Mesothelial cell of epicardium (in vitro differentiated cells): ENCODE results near the gene FRMD5. TPM values are rescaled to one million over a fixed set of nuclear protein-coding genes. Genes with fewer than 3 reads are reported as not detected.

Experiments used
- DNase-seq, 2 experiments: peaks; one replicate each; pipeline ENCODE4 v3.0.0; 2021; ENCODE audit warnings: low spot score in 2 of 2; ENCODE audit not compliant: unreplicated experiment in 2 of 2
- H3K27ac Mint-ChIP-seq: 2 replicates; pipeline ENCODE4 v1.8.0; 2021; ENCODE audit warnings: mixed read lengths
- H3K27me3 Mint-ChIP-seq: 2 replicates; pipeline ENCODE4 v1.8.0; 2021; ENCODE audit warnings: low read depth, mixed read lengths
- H3K36me3 Mint-ChIP-seq: 2 replicates; pipeline ENCODE4 v1.8.0; 2021; ENCODE audit warnings: mixed read lengths
- H3K4me1 Mint-ChIP-seq: 2 replicates; pipeline ENCODE4 v1.8.0; 2021; ENCODE audit warnings: mixed read lengths
- H3K4me3 Mint-ChIP-seq: 2 replicates; pipeline ENCODE4 v1.8.0; 2021; ENCODE audit warnings: mild to moderate bottlenecking, moderate library complexity, mixed read lengths
- H3K9me3 Mint-ChIP-seq: 2 replicates; pipeline ENCODE4 v1.8.0; 2021; ENCODE audit warnings: mixed read lengths
- total RNA-seq: library from RNA; stranded (reverse); gene quantifications from 3 replicates; pipeline ENCODE4 v1.2.1, GENCODE V29; 2021
- TF ChIP-seq, protein P1 (sequence below): fragments of 200-600 bp; sonication (generic); IDR thresholded peaks from one replicate; pipeline ENCODE4 v1.5.0; 2021; ENCODE audit warnings: antibody characterized with exemption; ENCODE audit not compliant: unreplicated experiment

FRMD5 gene
- total RNA-seq, 1 donor from 2014 or later = 2.5 TPM

DNA sequence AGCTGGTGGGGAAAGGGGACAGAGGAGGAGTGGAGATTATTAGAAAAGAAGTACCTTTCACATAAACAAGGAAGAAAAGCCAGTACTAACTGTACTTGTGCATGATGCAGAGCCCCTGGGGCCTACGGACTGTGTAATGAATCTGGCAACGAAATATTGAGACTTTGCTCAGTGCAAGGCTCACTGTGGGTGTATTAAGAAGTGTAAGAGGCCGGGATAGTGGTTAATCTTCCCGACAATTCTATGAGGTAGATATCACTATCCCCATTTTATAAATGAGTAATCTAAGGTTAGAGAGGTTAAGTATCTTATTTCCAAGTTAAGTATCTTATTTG lies 278.8 kb downstream of the FRMD5 start:
- H3K36me3 Mint-ChIP-seq = no peaks in the 10 kb centered on the region
- peaks cover 29% of the 10 kb centered on the region for H3K4me1 Mint-ChIP-seq
- no peak for DNase-seq
- no peak overlapping the region for H3K4me3 Mint-ChIP-seq
- no peaks in the 10 kb centered on the region for H3K9me3 Mint-ChIP-seq
- no peaks in the 10 kb centered on the region for H3K27me3 Mint-ChIP-seq
- H3K27ac Mint-ChIP-seq = no peak overlapping the region
- TF ChIP-seq, protein P1, sequence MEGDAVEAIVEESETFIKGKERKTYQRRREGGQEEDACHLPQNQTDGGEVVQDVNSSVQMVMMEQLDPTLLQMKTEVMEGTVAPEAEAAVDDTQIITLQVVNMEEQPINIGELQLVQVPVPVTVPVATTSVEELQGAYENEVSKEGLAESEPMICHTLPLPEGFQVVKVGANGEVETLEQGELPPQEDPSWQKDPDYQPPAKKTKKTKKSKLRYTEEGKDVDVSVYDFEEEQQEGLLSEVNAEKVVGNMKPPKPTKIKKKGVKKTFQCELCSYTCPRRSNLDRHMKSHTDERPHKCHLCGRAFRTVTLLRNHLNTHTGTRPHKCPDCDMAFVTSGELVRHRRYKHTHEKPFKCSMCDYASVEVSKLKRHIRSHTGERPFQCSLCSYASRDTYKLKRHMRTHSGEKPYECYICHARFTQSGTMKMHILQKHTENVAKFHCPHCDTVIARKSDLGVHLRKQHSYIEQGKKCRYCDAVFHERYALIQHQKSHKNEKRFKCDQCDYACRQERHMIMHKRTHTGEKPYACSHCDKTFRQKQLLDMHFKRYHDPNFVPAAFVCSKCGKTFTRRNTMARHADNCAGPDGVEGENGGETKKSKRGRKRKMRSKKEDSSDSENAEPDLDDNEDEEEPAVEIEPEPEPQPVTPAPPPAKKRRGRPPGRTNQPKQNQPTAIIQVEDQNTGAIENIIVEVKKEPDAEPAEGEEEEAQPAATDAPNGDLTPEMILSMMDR = no peak

DNA sequence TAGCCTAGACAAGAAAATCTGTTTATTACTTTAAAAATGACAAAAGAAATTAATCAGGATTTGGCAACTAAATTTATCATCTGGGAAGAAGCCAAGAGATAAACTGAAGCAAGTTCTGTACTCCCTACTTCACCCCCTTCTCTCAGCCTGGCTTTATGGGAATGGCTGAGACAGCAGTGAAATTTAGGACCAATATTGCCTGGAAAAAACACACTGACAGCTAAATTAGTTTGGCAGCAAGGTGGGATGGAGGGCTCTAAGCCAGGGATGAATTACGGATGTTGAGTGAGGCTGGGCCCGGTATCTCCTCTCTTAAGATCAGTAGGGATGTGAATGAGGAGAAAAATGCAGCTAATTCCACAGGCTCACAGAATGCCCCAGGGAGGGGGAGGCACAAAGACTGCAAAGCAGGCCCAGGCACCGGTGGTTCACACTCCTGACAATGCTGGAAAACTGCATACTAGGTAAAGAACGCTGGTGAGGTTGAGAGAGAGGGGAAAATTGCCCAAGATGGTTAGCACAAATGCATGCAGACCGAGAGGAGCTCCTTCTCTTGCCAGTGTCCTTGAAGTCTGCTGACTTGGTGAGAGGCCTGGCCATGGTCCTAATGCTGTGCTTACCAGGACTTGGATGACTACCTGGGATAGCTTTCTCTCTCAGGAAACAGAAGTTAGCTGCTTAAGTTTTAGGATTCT lies 279.3 kb downstream of the FRMD5 start:
- H3K27me3 Mint-ChIP-seq = no peaks in the 10 kb centered on the region
- H3K36me3 Mint-ChIP-seq = no peaks in the 10 kb centered on the region
- H3K9me3 Mint-ChIP-seq = no peaks in the 10 kb centered on the region
- H3K4me1 Mint-ChIP-seq = peaks cover 26% of the 10 kb centered on the region
- no peak for DNase-seq
- peak overlapping the region; percentile 15 for H3K27ac Mint-ChIP-seq
- TF ChIP-seq, protein P1 = no peak
- H3K4me3 Mint-ChIP-seq = no peak overlapping the region

DNA sequence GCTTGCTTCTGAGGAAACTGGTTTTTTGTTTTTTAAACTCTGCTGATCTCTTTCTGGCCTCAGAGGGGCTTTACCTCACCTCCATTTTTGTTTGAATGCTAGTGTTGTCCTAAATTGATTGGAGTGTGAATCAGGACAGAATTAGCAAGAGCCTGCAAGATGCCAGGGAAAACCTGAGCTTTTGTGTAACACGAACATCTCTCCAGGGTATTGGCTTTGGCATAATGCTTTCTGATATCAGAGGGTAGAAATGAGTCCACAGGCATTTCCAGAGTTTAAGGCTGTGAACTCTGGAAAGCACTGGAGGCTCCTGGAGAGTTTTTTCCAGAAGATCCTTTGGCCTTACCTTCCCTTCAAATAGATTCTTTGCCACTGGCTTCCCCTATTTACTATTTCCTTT lies 281.1 kb downstream of the FRMD5 start:
- no peaks in the 10 kb centered on the region for H3K9me3 Mint-ChIP-seq
- TF ChIP-seq, protein P1 = no peak
- H3K4me1 Mint-ChIP-seq = peaks cover 22% of the 10 kb centered on the region
- no peak for DNase-seq
- H3K27me3 Mint-ChIP-seq = no peaks in the 10 kb centered on the region
- no peaks in the 10 kb centered on the region for H3K36me3 Mint-ChIP-seq
- no peak overlapping the region for H3K27ac Mint-ChIP-seq
- no peak overlapping the region for H3K4me3 Mint-ChIP-seq

DNA sequence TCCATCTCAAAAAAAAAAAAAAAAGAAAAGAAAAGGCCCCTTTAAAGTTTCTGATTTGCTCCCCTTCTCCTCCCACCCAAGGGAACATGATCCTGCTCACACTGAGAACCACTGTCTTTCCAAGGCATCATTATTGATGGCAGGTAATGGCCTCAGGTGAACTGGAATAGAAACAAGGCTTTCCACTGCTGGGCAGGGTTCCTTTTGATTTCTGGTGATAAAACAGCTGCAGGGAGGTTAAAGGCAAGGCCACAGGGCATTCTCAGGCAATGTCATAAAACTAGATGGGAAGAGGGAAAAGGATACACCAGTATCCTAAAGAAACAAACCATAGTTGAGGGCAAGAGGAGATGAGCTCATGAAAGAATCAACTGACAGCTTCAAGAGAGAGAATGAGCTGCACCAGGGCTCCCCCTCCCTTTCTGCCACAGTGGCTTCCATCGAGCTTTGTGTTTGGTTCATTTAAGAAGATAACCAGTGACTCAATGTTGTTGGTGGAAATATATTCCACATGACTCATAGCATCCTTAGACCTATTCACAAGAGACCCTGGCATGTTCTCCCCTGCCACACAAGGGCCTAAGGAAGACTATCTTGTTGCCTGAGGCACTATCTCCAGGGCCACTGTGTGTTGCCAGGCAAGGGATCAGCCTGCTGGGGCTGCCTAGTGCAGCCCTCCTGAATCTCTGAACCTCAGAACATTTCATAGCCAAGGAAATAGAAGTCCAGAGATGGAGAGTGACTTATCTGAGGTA lies 281.9 kb downstream of the FRMD5 start:
- DNase-seq = no peak
- H3K27ac Mint-ChIP-seq = peak overlapping the region; percentile 41

DNA sequence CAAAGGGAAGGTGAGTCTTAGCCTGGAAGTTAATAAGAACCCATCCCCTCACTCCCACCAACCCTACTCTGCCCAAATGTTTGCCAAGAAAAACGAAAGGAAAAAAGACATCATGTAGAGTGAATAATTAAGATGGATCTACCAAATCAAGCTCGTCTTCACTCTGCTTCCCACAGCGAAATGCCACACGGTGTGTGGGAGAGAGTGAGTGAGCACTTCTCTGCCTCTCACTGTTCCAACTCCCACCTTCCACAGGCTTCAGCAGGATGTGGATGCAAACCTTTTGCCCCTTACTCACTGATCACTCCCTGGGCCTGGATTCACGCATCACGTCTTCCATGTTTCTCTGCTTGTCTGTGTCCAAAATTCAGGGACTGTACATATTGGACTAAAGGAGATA lies 282.9 kb downstream of the FRMD5 start:
- Mint-ChIP-seq H3K9me3 (no peaks in the 10 kb centered on the region), H3K27me3 (no peaks in the 10 kb centered on the region), H3K4me3 (no peak overlapping the region), H3K36me3 (no peaks in the 10 kb centered on the region), H3K4me1 (peaks cover 22% of the 10 kb centered on the region), H3K27ac (no peak overlapping the region)
- TF ChIP-seq, protein P1 = no peak
- no peak for DNase-seq

More for the DNA sequence above, 281.9 kb downstream of the FRMD5 start:
- H3K4me1 Mint-ChIP-seq = peaks cover 22% of the 10 kb centered on the region
- no peaks in the 10 kb centered on the region for H3K9me3 Mint-ChIP-seq
- TF ChIP-seq, protein P1 = no peak
- no peaks in the 10 kb centered on the region for H3K36me3 Mint-ChIP-seq
- no peaks in the 10 kb centered on the region for H3K27me3 Mint-ChIP-seq
- no peak overlapping the region for H3K4me3 Mint-ChIP-seq
